Testis (tissue), 2 donors: ENCODE data around the gene IL1B.

Experiments
- CTCF ChIP-seq, 3 experiments: fragments of 450-650 bp in 2 of 3; fragments of 200-600 bp in 1 of 3; sonication (generic) in 1 of 3; IDR thresholded peaks; one replicate each; pipeline ENCODE4 v1.5.1; 2016 to 2019; ENCODE audit warnings: antibody characterized with exemption in 3 of 3, mild to moderate bottlenecking in 2 of 3, moderate library complexity in 1 of 3
- POLR2A ChIP-seq: fragments of 450-650 bp; IDR thresholded peaks from one replicate; pipeline ENCODE4 v1.6.1; 2017; ENCODE audit warnings: antibody characterized with exemption, mild to moderate bottlenecking, moderate library complexity

GRCh38 chr2:112807233-112807807 is 29.3 kb downstream of the IL1B start:
- peak in 2 of 3 experiments; percentile 6 to 17 for TF ChIP-seq CTCF (IDR thresholded peaks at IDR 0.05)
- TF ChIP-seq POLR2A = no peak
